Testis (tissue), 3 donors: ENCODE data around the gene RAB11FIP5. TPM values are rescaled to one million over a fixed set of nuclear protein-coding genes. Genes with fewer than 3 reads are reported as not detected.

ENCODE experiments used
- DNase-seq: peaks from one replicate; pipeline ENCODE4 v3.0.0-alpha.2; 2019
- H3K27ac ChIP-seq, 2 donors: fragments of 200-600 bp; sonication (generic); one replicate each; pipeline ENCODE4 v1.5.1; 2019
- H3K27me3 ChIP-seq: fragments of 200-600 bp; sonication (generic); one replicate; pipeline ENCODE4 v1.5.1; 2019
- H3K36me3 ChIP-seq: fragments of 200-600 bp; sonication (generic); one replicate; pipeline ENCODE4 v1.5.1; 2017; ENCODE audit warnings: low read depth; ENCODE audit errors: missing control alignments
- H3K4me1 ChIP-seq: fragments of 200-600 bp; sonication (generic); one replicate; pipeline ENCODE4 v1.5.1; 2019
- H3K4me3 ChIP-seq, 2 donors: fragments of 200-600 bp; sonication (generic); one replicate each; pipeline ENCODE4 v1.5.1; 2017 to 2019
- H3K9me3 ChIP-seq: fragments of 200-600 bp; sonication (generic); one replicate; pipeline ENCODE4 v1.5.1; 2017
- POLR2A ChIP-seq: fragments of 450-650 bp; IDR thresholded peaks from one replicate; pipeline ENCODE4 v1.6.1; 2017; ENCODE audit warnings: antibody characterized with exemption, mild to moderate bottlenecking, moderate library complexity
- WGBS, 2 donors: methylation state at CpG; one replicate each; pipeline ENCODE4 v1.1.5; 2018; 5-methylcytosine and 5-hydroxymethylcytosine counted together
- intact Hi-C: fragments of 100-400 bp; cut with DNase I; formaldehyde crosslinking; loops from one replicate; pipeline ENCODE4 v1.15.1; 2023; ENCODE audit warnings: low total_unique reads
- polyA plus RNA-seq: library from polyadenylated mRNA; stranded (reverse); fragments of 350-450 nt; fragmentation: Illumina TruSeq; extraction: RNeasy Lipid Tissue Mini Kit (QIAGEN cat#74804); gene quantifications from one replicate; pipeline ENCODE4 v1.2.3, GENCODE V29; 2014; ENCODE audit warnings: low read depth, low replicate concordance; ENCODE audit not compliant: insufficient read depth
- total RNA-seq, 2 donors: library from RNA; depleted of rRNA; stranded (reverse); fragments of >200 nt; gene quantifications; one replicate each; pipeline ENCODE4 v1.2.3, GENCODE V29; 2016
- TF ChIP-seq, protein P1 (sequence below), 3 experiments: fragments of 450-650 bp in 2 of 3; fragments of 200-600 bp in 1 of 3; sonication (generic) in 1 of 3; IDR thresholded peaks; one replicate each; pipeline ENCODE4 v1.5.1; 2016 to 2019; ENCODE audit warnings: antibody characterized with exemption in 3 of 3, mild to moderate bottlenecking in 2 of 3, moderate library complexity in 1 of 3

The RAB11FIP5 gene
- total and polyA plus RNA-seq, 3 donors from 2014 or later, result 108 to 332 (median 168) TPM

- intact Hi-C loops, result loop anchor here (5.0 kb wide), 1 partner anchor 75 kb away; no protein-coding TSS in a partner anchor
- TF ChIP-seq, protein P1, sequence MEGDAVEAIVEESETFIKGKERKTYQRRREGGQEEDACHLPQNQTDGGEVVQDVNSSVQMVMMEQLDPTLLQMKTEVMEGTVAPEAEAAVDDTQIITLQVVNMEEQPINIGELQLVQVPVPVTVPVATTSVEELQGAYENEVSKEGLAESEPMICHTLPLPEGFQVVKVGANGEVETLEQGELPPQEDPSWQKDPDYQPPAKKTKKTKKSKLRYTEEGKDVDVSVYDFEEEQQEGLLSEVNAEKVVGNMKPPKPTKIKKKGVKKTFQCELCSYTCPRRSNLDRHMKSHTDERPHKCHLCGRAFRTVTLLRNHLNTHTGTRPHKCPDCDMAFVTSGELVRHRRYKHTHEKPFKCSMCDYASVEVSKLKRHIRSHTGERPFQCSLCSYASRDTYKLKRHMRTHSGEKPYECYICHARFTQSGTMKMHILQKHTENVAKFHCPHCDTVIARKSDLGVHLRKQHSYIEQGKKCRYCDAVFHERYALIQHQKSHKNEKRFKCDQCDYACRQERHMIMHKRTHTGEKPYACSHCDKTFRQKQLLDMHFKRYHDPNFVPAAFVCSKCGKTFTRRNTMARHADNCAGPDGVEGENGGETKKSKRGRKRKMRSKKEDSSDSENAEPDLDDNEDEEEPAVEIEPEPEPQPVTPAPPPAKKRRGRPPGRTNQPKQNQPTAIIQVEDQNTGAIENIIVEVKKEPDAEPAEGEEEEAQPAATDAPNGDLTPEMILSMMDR (IDR thresholded peaks at IDR 0.05), result no peak
- TF ChIP-seq POLR2A, result no peak
- Histone ChIP-seq H3K27ac (no peak overlapping the region), H3K4me3 (no peak overlapping the region), H3K27me3 (no peaks in the 10 kb centered on the region), H3K36me3 (no peaks in the 10 kb centered on the region), H3K4me1 (no peaks in the 10 kb centered on the region), H3K9me3 (no peaks in the 10 kb centered on the region)
- WGBS, 2 donors, result 80 to 92% methylated on average over 4 of the region's 4 CpGs
- DNase-seq, result no peak
These were observed 25.4 kb downstream of the RAB11FIP5 start for GRCh38 chr2:73087311-73087710.

DNA sequence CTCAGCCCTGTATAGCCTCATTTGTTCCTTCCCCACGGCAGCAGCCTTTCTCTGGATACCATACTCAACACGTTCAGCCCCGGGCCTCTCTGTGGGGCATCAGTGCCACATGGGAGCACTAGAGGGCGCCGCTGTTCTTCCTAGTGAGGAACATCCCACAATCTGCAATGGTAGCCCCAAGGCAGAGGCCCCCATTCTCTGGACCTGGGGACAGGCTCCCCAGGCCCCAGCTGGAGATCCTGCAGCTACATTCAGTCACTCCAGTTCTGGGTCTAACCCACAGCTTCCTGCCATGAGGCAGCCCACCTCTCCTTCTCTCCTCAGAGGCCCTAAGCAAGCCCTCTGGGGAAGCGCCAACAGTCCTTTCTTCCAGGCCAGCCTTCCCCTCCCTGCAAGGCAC is 27.1 kb downstream of the RAB11FIP5 start:
- H3K4me1 ChIP-seq, result peaks cover 6% of the 10 kb centered on the region
- H3K27ac ChIP-seq, result no peak overlapping the region
- 39 to 73% methylated on average over 3 to 6 of the region's 6 CpGs for WGBS, 2 donors
- H3K27me3 ChIP-seq, result no peaks in the 10 kb centered on the region
- no peaks in the 10 kb centered on the region for H3K36me3 ChIP-seq
- intact Hi-C loops, result loop anchor here (5.0 kb wide), 1 partner anchor 77 kb away; no protein-coding TSS in a partner anchor
- no peaks in the 10 kb centered on the region for H3K9me3 ChIP-seq
- no peak for TF ChIP-seq POLR2A
- TF ChIP-seq, protein P1 (IDR thresholded peaks at IDR 0.05), result peak; percentile 44 to 81 (median 66)
- peak; percentile 93 for DNase-seq
- no peak overlapping the region for H3K4me3 ChIP-seq

- Histone ChIP-seq H3K36me3 (no peaks in the 10 kb centered on the region), H3K4me1 (peaks cover 7% of the 10 kb centered on the region), H3K27me3 (no peaks in the 10 kb centered on the region), H3K4me3 (no peak overlapping the region), H3K9me3 (no peaks in the 10 kb centered on the region), H3K27ac (no peak overlapping the region)
- no peak for DNase-seq
- WGBS, 2 donors, result 82 to 91% methylated on average over 3 of the region's 3 CpGs
- intact Hi-C loops, result loop anchor here (5.0 kb wide), 1 partner anchor 77 kb away; no protein-coding TSS in a partner anchor
- TF ChIP-seq, protein P1 (IDR thresholded peaks at IDR 0.05), result no peak
- TF ChIP-seq POLR2A, result no peak
These were observed 27.8 kb downstream of the RAB11FIP5 start for GRCh38 chr2:73084971-73085370.

GRCh38 chr2:73083886-73084800 is 28.6 kb downstream of the RAB11FIP5 start:
- TF ChIP-seq, protein P1 (IDR thresholded peaks at IDR 0.05), result no peak
- no peak for TF ChIP-seq POLR2A
- H3K27me3 ChIP-seq, result no peaks in the 10 kb centered on the region
- H3K4me3 ChIP-seq, result no peak overlapping the region
- H3K9me3 ChIP-seq, result no peaks in the 10 kb centered on the region
- no peak overlapping the region for H3K27ac ChIP-seq
- H3K36me3 ChIP-seq, result no peaks in the 10 kb centered on the region
- DNase-seq, result no peak
- intact Hi-C loops, result no loop called here
- peaks cover 7% of the 10 kb centered on the region for H3K4me1 ChIP-seq
- WGBS, 2 donors, result 84 to 88% methylated on average over 6 to 7 of the region's 7 CpGs
